GM08714 (cell line): ENCODE results near the gene DBN1.
A peak's percentile ranks its signal among the peaks of the same experiment; 100 is the strongest.

ENCODE experiments used
- H3K4me3 ChIP-seq: fragments of 200-500 bp; sonication (Bioruptor generic); 2 replicates; pipeline ENCODE4 v1.5.1; 2014; ENCODE audit warnings: mild to moderate bottlenecking, low read length, inconsistent platforms
- ZNF274 ChIP-seq: IDR thresholded peaks from 2 replicates; pipeline ENCODE4 v1.6.1; 2012; ENCODE audit warnings: mild to moderate bottlenecking, low read depth, low read length

The DBN1 gene

GRCh38 chr5:177468329-177468684 lies 5.1 kb downstream of the DBN1 start:
- TF ChIP-seq ZNF274 = no peak
- H3K4me3 ChIP-seq = no peak overlapping the region

GRCh38 chr5:177467436-177467835 lies 6.0 kb downstream of the DBN1 start:
- no peak overlapping the region for H3K4me3 ChIP-seq
- no peak for TF ChIP-seq ZNF274

DNA sequence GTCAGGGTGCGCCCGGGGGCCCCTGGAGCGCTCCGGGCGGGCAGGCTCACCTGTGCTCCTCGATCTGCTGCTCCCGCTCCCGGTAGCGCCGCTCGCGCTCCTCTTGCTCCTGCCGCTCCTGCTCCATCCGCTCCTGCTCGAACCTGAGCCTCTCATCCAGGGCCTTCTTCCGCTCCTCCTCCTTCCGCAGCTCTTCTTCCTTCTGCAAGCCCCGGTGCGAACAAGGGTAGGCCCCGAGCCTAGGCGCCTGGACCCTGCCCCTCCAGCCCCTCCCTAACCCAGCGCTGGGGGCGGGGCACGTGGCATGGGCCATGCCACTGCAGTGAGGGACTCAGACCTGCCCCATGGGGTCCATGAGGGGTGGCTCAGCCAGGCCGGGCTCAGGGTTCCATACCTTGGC lies 6.6 kb downstream of the DBN1 start:
- no peak overlapping the region for H3K4me3 ChIP-seq
- no peak for TF ChIP-seq ZNF274

GRCh38 chr5:177465044-177465443 lies 8.4 kb downstream of the DBN1 start:
- H3K4me3 ChIP-seq = no peak overlapping the region
- TF ChIP-seq ZNF274 = no peak

DNA sequence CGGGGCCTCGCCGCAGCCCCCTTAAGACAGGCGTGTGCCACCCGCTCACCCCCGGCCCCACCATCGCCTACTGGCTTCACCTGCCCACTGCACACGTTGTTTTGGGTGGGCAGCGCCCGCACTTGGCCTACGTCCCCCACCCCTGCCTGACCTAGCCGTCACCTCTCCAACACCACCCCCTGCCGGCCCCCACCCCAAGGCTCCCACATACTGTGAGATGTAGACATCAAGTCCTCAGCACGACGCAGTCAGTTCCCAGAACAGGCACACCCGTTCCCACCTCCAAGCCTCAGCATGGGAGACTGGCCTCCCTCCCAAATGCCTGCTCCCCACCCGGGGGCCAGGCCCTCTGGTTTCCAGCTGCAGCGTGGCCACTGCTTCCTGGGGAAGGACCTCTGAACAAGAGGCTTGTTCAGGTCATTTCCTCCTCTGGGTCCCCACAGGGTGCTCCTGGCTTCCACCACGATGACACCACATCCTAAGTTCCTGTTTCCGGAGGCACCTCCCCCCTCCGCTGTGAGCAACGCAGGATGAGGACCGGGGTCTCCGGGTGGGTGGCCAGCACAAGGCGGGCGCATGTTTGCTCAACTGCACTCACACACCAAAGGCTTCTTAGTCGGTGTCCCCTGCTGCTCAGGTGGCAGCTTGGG lies 11.3 kb downstream of the DBN1 start:
- H3K4me3 ChIP-seq = no peak overlapping the region
- TF ChIP-seq ZNF274 = no peak

GRCh38 chr5:177459819-177460628 lies 13.4 kb downstream of the DBN1 start:
- TF ChIP-seq ZNF274 = no peak
- no peak overlapping the region for H3K4me3 ChIP-seq

DNA sequence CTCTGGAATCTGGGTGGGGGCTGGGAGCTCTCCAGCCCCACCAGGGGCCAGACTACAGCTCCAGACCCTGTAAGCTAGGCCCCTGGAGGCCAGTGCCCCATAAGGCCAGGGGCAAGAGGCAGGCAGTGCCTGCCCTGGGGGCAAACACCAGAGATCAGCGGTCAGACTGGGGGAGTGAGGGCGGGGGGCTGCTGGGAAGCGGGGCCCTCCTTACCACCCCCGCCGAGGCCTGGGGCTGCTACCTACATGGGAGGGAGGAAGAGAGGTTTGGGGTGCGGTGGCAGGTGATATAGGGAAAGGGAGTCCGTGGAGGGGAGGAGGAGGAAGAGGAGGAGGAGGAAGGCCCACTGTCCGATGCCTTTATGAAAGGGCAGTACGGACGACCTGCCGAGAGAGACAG lies 14.1 kb downstream of the DBN1 start:
- TF ChIP-seq ZNF274 = no peak
- no peak overlapping the region for H3K4me3 ChIP-seq

DNA sequence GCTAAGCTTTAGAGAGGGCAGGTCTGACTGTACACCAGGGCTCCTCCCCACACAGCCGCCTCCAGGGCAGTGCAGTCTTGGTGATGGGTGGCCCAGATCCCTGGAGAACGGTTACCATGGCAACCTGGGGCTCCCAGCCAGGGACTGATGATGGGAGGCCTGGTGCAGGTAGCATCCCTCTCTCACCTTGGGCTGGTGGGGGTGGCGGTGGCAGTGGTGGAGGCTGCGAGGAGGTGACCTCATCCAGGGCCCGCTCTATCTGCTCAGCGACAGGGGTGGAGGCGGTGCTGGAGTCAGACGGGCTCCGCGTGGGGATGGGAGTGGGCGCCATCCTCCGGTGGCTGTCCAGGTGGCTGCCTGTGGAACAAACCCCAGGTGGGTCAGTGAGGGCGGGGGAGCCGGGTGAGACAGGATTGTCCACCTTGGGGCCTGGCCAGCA lies 14.5 kb downstream of the DBN1 start:
- no peak overlapping the region for H3K4me3 ChIP-seq
- no peak for TF ChIP-seq ZNF274

- H3K4me3 ChIP-seq = no peak overlapping the region
- no peak for TF ChIP-seq ZNF274
Observed at GRCh38 chr5:177457852-177458681, 15.4 kb downstream of the DBN1 start.

- H3K4me3 ChIP-seq = no peak overlapping the region
Observed at GRCh38 chr5:177456976-177457851, 16.2 kb downstream of the DBN1 start.

DNA sequence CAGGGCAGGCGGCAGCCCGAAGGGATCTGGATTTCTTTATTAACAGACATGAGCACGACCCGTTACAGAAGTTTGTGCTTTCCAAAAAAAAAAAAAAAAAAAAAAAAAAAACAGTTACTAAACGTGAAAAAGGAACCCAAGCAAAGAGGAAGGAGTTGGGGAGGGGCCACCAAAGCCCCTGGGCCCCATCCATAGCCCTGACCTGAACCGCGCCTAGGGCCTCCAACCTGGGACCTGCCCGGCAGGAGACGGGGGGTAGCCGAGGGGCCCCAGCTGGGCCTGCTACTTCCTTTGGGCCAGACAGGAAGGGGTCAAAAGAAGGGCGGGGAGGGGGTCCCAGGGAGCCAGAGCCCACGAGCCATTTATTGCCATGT lies 16.9 kb downstream of the DBN1 start:
- TF ChIP-seq ZNF274 = no peak
- H3K4me3 ChIP-seq = no peak overlapping the region

More at GRCh38 chr5:177456976-177457851, 16.2 kb downstream of the DBN1 start:
- TF ChIP-seq ZNF274 = no peak

- TF ChIP-seq ZNF274 = no peak
- H3K4me3 ChIP-seq = peak overlapping the region; percentile 74; the same call in 1 of the 2 replicates
Observed at GRCh38 chr5:177455661-177456590, 17.5 kb downstream of the DBN1 start.

- H3K4me3 ChIP-seq = peak overlapping the region; percentile 74; the same call in 1 of the 2 replicates
Observed at GRCh38 chr5:177455036-177455660, 18.3 kb downstream of the DBN1 start.

More at GRCh38 chr5:177455036-177455660, 18.3 kb downstream of the DBN1 start:
- TF ChIP-seq ZNF274 = no peak
